ENCODE measurements around the gene ODAD4.
A peak's percentile ranks its signal among the peaks of the same experiment; 100 is the strongest.

Gene ODAD4

GRCh38 chr17:41966463-41967140, 36.2 kb downstream of the ODAD4 start, which contains the start of gene CNP:
TSS of gene CNP (plus strand) at chr17:41966795. CDS start at chr17:41966885, 90 bp downstream.
- no peak for TF ChIP-seq CTCF (IDR thresholded peaks at IDR 0.05; ENCODE audit: low read length, missing control alignments)
- H3K4me3 ChIP-seq (replicated peaks; ENCODE audit: low read depth, low read length), result peak within 1 kb of the TSS; percentile 90
- peak; percentile 91 for DNase-seq (ENCODE audit: low read depth)

GRCh38 chr17:41967141-41967920, 36.9 kb downstream of the ODAD4 start:
- no peak for DNase-seq (ENCODE audit: low read depth)

GRCh38 chr17:41967921-41968578, 37.6 kb downstream of the ODAD4 start:
- TF ChIP-seq CTCF (IDR thresholded peaks at IDR 0.05; ENCODE audit: low read length, missing control alignments), result no peak
- peak overlapping the region; percentile 90 for H3K4me3 ChIP-seq (replicated peaks; ENCODE audit: low read depth, low read length)
- no peak for DNase-seq (ENCODE audit: low read depth)

More at GRCh38 chr17:41967141-41967920, 36.9 kb downstream of the ODAD4 start:
- peak overlapping the region; percentile 90 for H3K4me3 ChIP-seq (replicated peaks; ENCODE audit: low read depth, low read length)
- no peak for TF ChIP-seq CTCF (IDR thresholded peaks at IDR 0.05; ENCODE audit: low read length, missing control alignments)

GRCh38 chr17:41968676-41969075, 38.3 kb downstream of the ODAD4 start:
- no peak overlapping the region for H3K4me3 ChIP-seq (replicated peaks; ENCODE audit: low read depth, low read length)
- TF ChIP-seq CTCF (IDR thresholded peaks at IDR 0.05; ENCODE audit: low read length, missing control alignments), result no peak
- no peak for DNase-seq (ENCODE audit: low read depth)

- H3K4me3 ChIP-seq (replicated peaks; ENCODE audit: low read depth, low read length), result no peak overlapping the region
- DNase-seq (ENCODE audit: low read depth), result no peak
- TF ChIP-seq CTCF (IDR thresholded peaks at IDR 0.05; ENCODE audit: low read length, missing control alignments), result no peak
Measured at GRCh38 chr17:41970901-41971331, 40.5 kb downstream of the ODAD4 start.

- TF ChIP-seq CTCF (IDR thresholded peaks at IDR 0.05; ENCODE audit: low read length, missing control alignments), result no peak
- no peak for DNase-seq (ENCODE audit: low read depth)
- no peak overlapping the region for H3K4me3 ChIP-seq (replicated peaks; ENCODE audit: low read depth, low read length)
Measured at GRCh38 chr17:41971721-41972523, 41.5 kb downstream of the ODAD4 start.

All from fibroblast of pulmonary artery (primary cell).